DND-41 (cell line): ENCODE measurements around the gene NAA15.

Source experiments
- EZH2 ChIP-seq: IDR thresholded peaks from 3 replicates; pipeline ENCODE4 v1.6.1; 2012; ENCODE audit warnings: borderline replicate concordance, low read depth, mild to moderate bottlenecking, moderate library complexity, low read length, inconsistent platforms; ENCODE audit not compliant: severe bottlenecking
- TF ChIP-seq, protein P1 (sequence below): IDR thresholded peaks from 2 replicates; pipeline ENCODE4 v1.5.1; 2012; ENCODE audit warnings: borderline replicate concordance, low read length, moderate library complexity, mild to moderate bottlenecking; ENCODE audit not compliant: poor library complexity, severe bottlenecking; ENCODE audit errors: extremely low read depth

DNA sequence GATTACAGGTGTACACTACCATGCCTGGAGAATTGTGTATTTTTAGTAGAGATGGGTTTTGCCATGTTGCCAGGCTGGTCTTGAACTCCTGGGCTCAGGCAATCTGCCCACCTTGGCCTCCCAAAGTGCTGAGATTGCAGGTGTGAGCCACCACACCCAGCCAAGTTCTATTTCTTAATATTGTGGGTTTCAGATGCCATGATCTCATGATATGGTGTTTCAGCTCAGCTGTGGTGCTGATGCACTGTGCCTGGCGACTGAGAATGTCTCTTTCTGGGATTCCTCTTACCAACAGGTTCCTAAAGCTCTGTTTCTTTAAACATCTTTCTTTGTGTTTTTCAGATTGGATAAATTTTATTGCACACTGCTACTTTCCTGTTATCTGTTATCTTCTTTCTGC is 18.3 kb downstream of the NAA15 start:
- TF ChIP-seq, protein P1, sequence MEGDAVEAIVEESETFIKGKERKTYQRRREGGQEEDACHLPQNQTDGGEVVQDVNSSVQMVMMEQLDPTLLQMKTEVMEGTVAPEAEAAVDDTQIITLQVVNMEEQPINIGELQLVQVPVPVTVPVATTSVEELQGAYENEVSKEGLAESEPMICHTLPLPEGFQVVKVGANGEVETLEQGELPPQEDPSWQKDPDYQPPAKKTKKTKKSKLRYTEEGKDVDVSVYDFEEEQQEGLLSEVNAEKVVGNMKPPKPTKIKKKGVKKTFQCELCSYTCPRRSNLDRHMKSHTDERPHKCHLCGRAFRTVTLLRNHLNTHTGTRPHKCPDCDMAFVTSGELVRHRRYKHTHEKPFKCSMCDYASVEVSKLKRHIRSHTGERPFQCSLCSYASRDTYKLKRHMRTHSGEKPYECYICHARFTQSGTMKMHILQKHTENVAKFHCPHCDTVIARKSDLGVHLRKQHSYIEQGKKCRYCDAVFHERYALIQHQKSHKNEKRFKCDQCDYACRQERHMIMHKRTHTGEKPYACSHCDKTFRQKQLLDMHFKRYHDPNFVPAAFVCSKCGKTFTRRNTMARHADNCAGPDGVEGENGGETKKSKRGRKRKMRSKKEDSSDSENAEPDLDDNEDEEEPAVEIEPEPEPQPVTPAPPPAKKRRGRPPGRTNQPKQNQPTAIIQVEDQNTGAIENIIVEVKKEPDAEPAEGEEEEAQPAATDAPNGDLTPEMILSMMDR = no peak
- TF ChIP-seq EZH2 = no peak
